Colon (tissue), 2 donors: Measurements from ENCODE around the gene FOXP1.

ENCODE experiments used
- FAIRE-seq: peaks from 2 replicates; lab custom pipeline; 2012; peaks lifted over from hg19 to GRCh38; lab: Jason Lieb, UNC
- donor health status: control.
- donor health status: control.

Gene FOXP1

GRCh38 chr3:71258526-71258925 lies 325.0 kb downstream of the FOXP1 start:
- no peak for FAIRE-seq

- no peak for FAIRE-seq
These were observed 325.4 kb downstream of the FOXP1 start for GRCh38 chr3:71258116-71258515.

GRCh38 chr3:71255498-71255897 lies 328.0 kb downstream of the FOXP1 start:
- FAIRE-seq, result no peak

- no peak for FAIRE-seq
These were observed 329.1 kb downstream of the FOXP1 start for GRCh38 chr3:71254281-71255057.

- FAIRE-seq, result no peak
These were observed 330.4 kb downstream of the FOXP1 start for GRCh38 chr3:71253169-71253568.

- no peak for FAIRE-seq
These were observed 331.1 kb downstream of the FOXP1 start for GRCh38 chr3:71252466-71252865.

- FAIRE-seq, result no peak
These were observed 332.3 kb downstream of the FOXP1 start for GRCh38 chr3:71251156-71251775.

- no peak for FAIRE-seq
These were observed 333.5 kb downstream of the FOXP1 start for GRCh38 chr3:71250026-71250425.

GRCh38 chr3:71247958-71248335 lies 335.6 kb downstream of the FOXP1 start:
- no peak for FAIRE-seq

- FAIRE-seq, result no peak
These were observed 336.1 kb downstream of the FOXP1 start for GRCh38 chr3:71247221-71247957.

GRCh38 chr3:71245971-71246880 lies 337.3 kb downstream of the FOXP1 start:
- no peak for FAIRE-seq

- no peak for FAIRE-seq
These were observed 338.6 kb downstream of the FOXP1 start for GRCh38 chr3:71244826-71245488.

- no peak for FAIRE-seq
These were observed 339.2 kb downstream of the FOXP1 start for GRCh38 chr3:71244153-71244825.

GRCh38 chr3:71243229-71243628 lies 340.3 kb downstream of the FOXP1 start:
- FAIRE-seq, result no peak

- no peak for FAIRE-seq
These were observed 341.5 kb downstream of the FOXP1 start for GRCh38 chr3:71241981-71242560.

GRCh38 chr3:71241246-71241901 lies 342.2 kb downstream of the FOXP1 start:
- no peak for FAIRE-seq

- no peak for FAIRE-seq
These were observed 343.5 kb downstream of the FOXP1 start for GRCh38 chr3:71240034-71240433.

- no peak for FAIRE-seq
These were observed 345.2 kb downstream of the FOXP1 start for GRCh38 chr3:71238355-71238757.

GRCh38 chr3:71237672-71238071 lies 345.9 kb downstream of the FOXP1 start:
- no peak for FAIRE-seq

GRCh38 chr3:71235846-71236245 lies 347.7 kb downstream of the FOXP1 start:
- FAIRE-seq, result no peak
